ENCODE data around the gene BCOR.

BCOR gene

GRCh38 chrX:40105835-40106675, 8.3 kb upstream of the BCOR start:
- Histone ChIP-seq H3K9me3 (ENCODE audit: severe bottlenecking) (peaks cover 31% of the 10 kb centered on the region), H3K36me3 (no peaks in the 10 kb centered on the region), H3K27me3 (ENCODE audit: insufficient read depth, low read depth, severe bottlenecking) (peaks cover 60% of the 10 kb centered on the region), H3K27ac (peak overlapping the region; percentile 97), H3K4me3 (ENCODE audit: low read depth, low read length) (peak overlapping the region; percentile 66)
- no peak for TF ChIP-seq CTCF (IDR thresholded peaks at IDR 0.05; ENCODE audit: low read depth, low read length)
- DNase-seq = peak; percentile 73

GRCh38 chrX:40104985-40105834, 7.5 kb upstream of the BCOR start:
- no peaks in the 10 kb centered on the region for H3K36me3 ChIP-seq
- no peak for TF ChIP-seq CTCF (IDR thresholded peaks at IDR 0.05; ENCODE audit: low read depth, low read length)
- H3K9me3 ChIP-seq (ENCODE audit: severe bottlenecking) = peaks cover 31% of the 10 kb centered on the region
- peaks cover 63% of the 10 kb centered on the region for H3K27me3 ChIP-seq (ENCODE audit: insufficient read depth, low read depth, severe bottlenecking)
- H3K4me3 ChIP-seq (ENCODE audit: low read depth, low read length) = peak overlapping the region; percentile 66
- H3K27ac ChIP-seq = peak overlapping the region; percentile 93
- DNase-seq = no peak

- no peak for TF ChIP-seq CTCF (IDR thresholded peaks at IDR 0.05; ENCODE audit: low read depth, low read length)
- DNase-seq = no peak
- Histone ChIP-seq H3K9me3 (ENCODE audit: severe bottlenecking) (peaks cover 31% of the 10 kb centered on the region), H3K4me3 (ENCODE audit: low read depth, low read length) (peak overlapping the region; percentile 66), H3K27ac (peak overlapping the region; percentile 93), H3K27me3 (ENCODE audit: insufficient read depth, low read depth, severe bottlenecking) (peaks cover 62% of the 10 kb centered on the region), H3K36me3 (no peaks in the 10 kb centered on the region)
These were observed 6.8 kb upstream of the BCOR start for GRCh38 chrX:40104630-40104984.

- peak overlapping the region; percentile 66 for H3K4me3 ChIP-seq (ENCODE audit: low read depth, low read length)
- no peak for TF ChIP-seq CTCF (IDR thresholded peaks at IDR 0.05; ENCODE audit: low read depth, low read length)
- peaks cover 67% of the 10 kb centered on the region for H3K27me3 ChIP-seq (ENCODE audit: insufficient read depth, low read depth, severe bottlenecking)
- H3K27ac ChIP-seq = peak overlapping the region; percentile 93
- H3K36me3 ChIP-seq = no peaks in the 10 kb centered on the region
- DNase-seq = peak; percentile 36
- peaks cover 31% of the 10 kb centered on the region for H3K9me3 ChIP-seq (ENCODE audit: severe bottlenecking)
These were observed 6.0 kb upstream of the BCOR start for GRCh38 chrX:40103565-40104323.

- Histone ChIP-seq H3K27me3 (ENCODE audit: insufficient read depth, low read depth, severe bottlenecking) (peaks cover 63% of the 10 kb centered on the region), H3K9me3 (ENCODE audit: severe bottlenecking) (peaks cover 33% of the 10 kb centered on the region), H3K36me3 (no peaks in the 10 kb centered on the region), H3K27ac (peak overlapping the region; percentile 93), H3K4me3 (ENCODE audit: low read depth, low read length) (peak overlapping the region; percentile 66)
- TF ChIP-seq CTCF (IDR thresholded peaks at IDR 0.05; ENCODE audit: low read depth, low read length) = no peak
- DNase-seq = peak; percentile 68
These were observed 4.9 kb upstream of the BCOR start for GRCh38 chrX:40102393-40103381.

Measured in WERI-Rb-1 (cell line).